Mucosa of rectum (tissue), 2 donors: ENCODE data around the gene CHRNA1.
A peak's percentile ranks its signal among the peaks of the same experiment; 100 is the strongest.

Source experiments
- H3K27ac ChIP-seq, 2 donors: one replicate each; pipeline ENCODE4 v1.7.0; 2013; ENCODE audit warnings: inconsistent platforms in 2 of 2, low read depth in 2 of 2, low read length in 2 of 2
- H3K27me3 ChIP-seq, 2 donors: one replicate each; pipeline ENCODE4 v1.7.0; 2013; ENCODE audit warnings: low read length in 2 of 2; ENCODE audit not compliant: control insufficient read depth in 2 of 2, insufficient read depth in 2 of 2
- H3K36me3 ChIP-seq, 2 donors: one replicate each; pipeline ENCODE4 v1.7.0; 2013; ENCODE audit warnings: low read length in 2 of 2; ENCODE audit not compliant: control insufficient read depth in 2 of 2, insufficient read depth in 2 of 2
- H3K4me1 ChIP-seq, 2 donors: one replicate each; pipeline ENCODE4 v1.7.0; 2013; ENCODE audit warnings: low read length in 2 of 2, mild to moderate bottlenecking in 1 of 2; ENCODE audit not compliant: control insufficient read depth in 2 of 2, insufficient read depth in 2 of 2
- H3K4me3 ChIP-seq, 2 donors: one replicate each; pipeline ENCODE4 v1.7.0; 2013; ENCODE audit warnings: low read length in 2 of 2
- H3K9ac ChIP-seq, 2 donors: one replicate each; pipeline ENCODE4 v1.7.0; 2013; ENCODE audit warnings: low read length in 2 of 2, low read depth in 1 of 2, mild to moderate bottlenecking in 1 of 2
- H3K9me3 ChIP-seq, 2 donors: one replicate each; pipeline ENCODE4 v1.7.0; 2013; ENCODE audit warnings: low read length in 2 of 2; ENCODE audit not compliant: control insufficient read depth in 2 of 2
- donor health status: healthy.
- donor health status: Normal muscosa, but diverticular disease.

CHRNA1 gene

GRCh38 chr2:174761837-174762236, 2.4 kb downstream of the CHRNA1 start:
- Histone ChIP-seq H3K27me3 (no peaks in the 10 kb centered on the region), H3K4me3 (no peak overlapping the region), H3K4me1 (peaks cover 7 to 8% of the 10 kb centered on the region in 2 donors), H3K9me3 (no peaks in the 10 kb centered on the region), H3K27ac (no peak overlapping the region), H3K36me3 (no peaks in the 10 kb centered on the region), H3K9ac (no peak overlapping the region)

DNA sequence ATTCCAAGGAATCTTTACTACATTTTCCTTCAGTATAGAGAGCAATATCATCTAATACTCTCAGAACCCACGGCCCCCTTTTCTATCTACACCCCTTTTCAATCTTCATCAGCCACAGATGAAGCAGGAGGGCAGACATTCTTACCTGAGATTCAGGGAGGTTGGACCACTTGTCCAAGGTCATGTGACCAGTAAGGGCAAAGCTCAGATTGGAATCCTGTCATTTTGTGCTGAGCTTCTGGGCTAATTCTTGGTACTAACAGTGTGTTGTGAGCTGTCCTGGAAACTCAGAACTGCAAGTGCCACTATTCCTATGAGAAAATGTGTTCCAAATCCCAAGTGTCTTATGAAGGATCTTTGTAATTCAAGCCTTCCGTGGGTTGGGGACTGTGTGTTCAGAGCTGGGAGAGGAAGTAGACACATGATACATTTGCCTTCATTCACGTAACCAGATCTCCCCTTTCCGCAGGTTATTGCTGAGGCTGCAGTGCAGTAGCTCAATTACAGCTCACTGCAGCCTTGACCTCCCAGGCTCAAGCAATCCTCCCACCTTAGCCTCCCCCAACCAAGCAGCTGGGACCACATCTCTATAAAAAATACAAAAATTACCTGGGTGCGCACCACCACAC, 3.3 kb downstream of the CHRNA1 start:
- H3K27me3 ChIP-seq, result no peaks in the 10 kb centered on the region
- no peak overlapping the region for H3K27ac ChIP-seq
- no peaks in the 10 kb centered on the region for H3K36me3 ChIP-seq
- H3K9me3 ChIP-seq, result no peaks in the 10 kb centered on the region
- peaks cover 7 to 8% of the 10 kb centered on the region in 2 donors for H3K4me1 ChIP-seq
- H3K9ac ChIP-seq, result no peak overlapping the region
- no peak overlapping the region for H3K4me3 ChIP-seq

GRCh38 chr2:174759381-174760065, 4.7 kb downstream of the CHRNA1 start:
- no peak overlapping the region for H3K9ac ChIP-seq
- no peaks in the 10 kb centered on the region for H3K9me3 ChIP-seq
- no peaks in the 10 kb centered on the region for H3K36me3 ChIP-seq
- no peaks in the 10 kb centered on the region for H3K27me3 ChIP-seq
- H3K4me1 ChIP-seq, result peaks cover 7 to 8% of the 10 kb centered on the region in 2 donors
- peak overlapping the region in 1 of 2 donors; percentile 1 for H3K4me3 ChIP-seq
- H3K27ac ChIP-seq, result peak overlapping the region; percentile 69 to 70

DNA sequence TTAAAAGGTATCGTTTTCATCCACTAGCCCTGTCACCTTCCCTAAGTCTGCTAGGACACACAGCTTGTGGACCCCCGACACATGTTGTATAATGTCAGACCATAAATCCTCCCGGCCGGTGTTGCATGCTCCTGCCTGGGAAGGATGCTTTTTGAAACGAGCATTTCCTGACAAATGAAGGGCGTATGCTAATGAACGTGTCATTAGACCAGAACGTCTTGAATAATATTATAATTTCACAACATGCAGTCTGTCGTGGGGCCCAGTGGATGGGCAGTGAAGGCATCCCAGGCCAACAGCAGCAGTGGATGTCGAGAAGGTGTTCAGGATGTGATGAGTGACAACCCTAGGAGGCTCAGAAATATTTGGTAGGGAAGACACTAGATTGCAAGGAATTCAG, 7.5 kb downstream of the CHRNA1 start:
- Histone ChIP-seq H3K4me3 (no peak overlapping the region), H3K27ac (no peak overlapping the region), H3K27me3 (no peaks in the 10 kb centered on the region), H3K9me3 (no peaks in the 10 kb centered on the region), H3K36me3 (no peaks in the 10 kb centered on the region), H3K9ac (no peak overlapping the region), H3K4me1 (peaks cover 7 to 8% of the 10 kb centered on the region in 2 donors)

DNA sequence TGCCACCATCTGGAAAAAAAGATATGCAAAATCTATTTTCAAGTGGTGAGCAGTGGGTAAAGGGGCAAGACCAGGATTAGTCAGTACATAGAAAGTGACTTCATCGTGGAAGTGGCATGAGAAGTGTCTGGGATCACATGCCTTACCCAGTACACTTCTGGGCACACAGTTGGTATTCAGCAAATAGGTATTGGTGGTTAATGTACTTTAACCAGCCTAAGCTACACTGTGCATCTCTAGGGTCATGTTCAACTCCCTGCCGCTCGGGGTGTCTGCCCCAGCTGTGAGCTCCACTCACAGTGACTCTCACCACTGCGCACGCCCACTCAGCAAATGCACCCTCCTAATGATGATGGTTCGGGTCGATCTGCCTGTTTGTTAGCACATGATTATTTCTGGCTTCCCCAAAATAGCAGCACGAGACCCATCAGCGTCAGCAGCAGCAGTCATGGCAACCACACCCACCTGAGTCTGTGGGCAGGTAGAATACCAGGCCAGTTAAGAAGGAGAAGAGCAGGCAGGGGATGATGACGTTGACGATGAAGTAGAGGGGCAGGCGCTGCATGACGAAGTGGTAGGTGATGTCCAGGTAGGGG, 11.1 kb downstream of the CHRNA1 start:
- Histone ChIP-seq H3K27ac (no peak overlapping the region), H3K4me1 (no peaks in the 10 kb centered on the region), H3K9ac (no peak overlapping the region), H3K36me3 (no peaks in the 10 kb centered on the region), H3K4me3 (no peak overlapping the region), H3K27me3 (no peaks in the 10 kb centered on the region), H3K9me3 (no peaks in the 10 kb centered on the region)

GRCh38 chr2:174752403-174753037, 11.8 kb downstream of the CHRNA1 start:
- H3K9me3 ChIP-seq, result no peaks in the 10 kb centered on the region
- H3K27me3 ChIP-seq, result no peaks in the 10 kb centered on the region
- no peak overlapping the region for H3K4me3 ChIP-seq
- no peaks in the 10 kb centered on the region for H3K4me1 ChIP-seq
- no peak overlapping the region for H3K9ac ChIP-seq
- H3K36me3 ChIP-seq, result no peaks in the 10 kb centered on the region
- H3K27ac ChIP-seq, result no peak overlapping the region

- Histone ChIP-seq H3K9ac (no peak overlapping the region), H3K36me3 (no peaks in the 10 kb centered on the region), H3K4me3 (no peak overlapping the region), H3K27ac (no peak overlapping the region), H3K4me1 (no peaks in the 10 kb centered on the region), H3K27me3 (no peaks in the 10 kb centered on the region), H3K9me3 (no peaks in the 10 kb centered on the region)
Measured at GRCh38 chr2:174750923-174751441, 13.3 kb downstream of the CHRNA1 start.

DNA sequence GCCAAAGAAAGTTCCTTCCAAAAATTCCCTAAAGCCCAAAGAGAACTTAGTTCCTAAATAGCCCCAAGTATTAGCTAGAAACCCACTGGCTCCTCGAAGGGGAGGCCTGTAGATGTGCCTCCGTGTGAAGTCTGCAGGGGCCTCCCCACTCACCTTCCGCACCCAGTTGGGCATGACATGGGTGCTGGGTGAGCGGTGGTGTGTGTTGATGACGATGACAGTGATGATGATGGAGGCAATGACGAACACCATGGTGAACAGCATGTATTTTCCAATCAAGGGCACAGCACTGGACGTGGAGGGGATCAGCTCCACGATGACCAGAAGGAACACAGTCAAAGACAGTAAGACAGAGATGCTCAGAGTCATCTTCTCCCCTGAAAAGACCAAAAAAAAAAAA, 14.5 kb downstream of the CHRNA1 start:
- H3K9me3 ChIP-seq, result no peaks in the 10 kb centered on the region
- H3K4me1 ChIP-seq, result no peaks in the 10 kb centered on the region
- H3K4me3 ChIP-seq, result no peak overlapping the region
- no peak overlapping the region for H3K27ac ChIP-seq
- H3K9ac ChIP-seq, result no peak overlapping the region
- H3K27me3 ChIP-seq, result peaks cover 0 to 3% of the 10 kb centered on the region in 2 donors
- H3K36me3 ChIP-seq, result no peaks in the 10 kb centered on the region

- Histone ChIP-seq H3K9me3 (no peaks in the 10 kb centered on the region), H3K27ac (no peak overlapping the region), H3K9ac (no peak overlapping the region), H3K4me3 (no peak overlapping the region), H3K27me3 (peaks cover 0 to 3% of the 10 kb centered on the region in 2 donors), H3K4me1 (no peaks in the 10 kb centered on the region), H3K36me3 (no peaks in the 10 kb centered on the region)
Measured at GRCh38 chr2:174748948-174749347, 15.3 kb downstream of the CHRNA1 start.

DNA sequence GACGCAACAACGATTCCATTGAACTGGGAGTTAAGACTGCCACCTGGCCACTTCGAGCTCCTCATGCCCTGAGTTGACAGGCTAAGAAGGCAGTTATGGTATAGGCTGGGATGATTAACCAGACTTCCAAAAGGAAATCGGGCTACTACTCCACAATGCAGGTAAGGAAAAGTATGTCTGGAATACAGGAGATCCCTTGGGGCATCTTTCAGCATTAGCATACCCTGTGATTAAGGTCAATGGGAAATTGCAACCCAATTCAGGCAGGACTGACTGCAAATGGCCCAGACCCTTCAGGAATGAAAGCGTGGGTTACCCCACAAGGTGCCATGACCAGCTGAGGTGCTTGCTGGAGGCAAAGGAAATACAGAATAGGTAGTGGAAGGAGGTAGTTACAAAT, 19.1 kb downstream of the CHRNA1 start:
- no peak overlapping the region for H3K9ac ChIP-seq
- H3K4me3 ChIP-seq, result no peak overlapping the region
- H3K9me3 ChIP-seq, result no peaks in the 10 kb centered on the region
- peaks cover 0 to 3% of the 10 kb centered on the region in 2 donors for H3K27me3 ChIP-seq
- H3K27ac ChIP-seq, result no peak overlapping the region
- no peaks in the 10 kb centered on the region for H3K4me1 ChIP-seq
- no peaks in the 10 kb centered on the region for H3K36me3 ChIP-seq
